NK-92 (cell line): ENCODE results near the gene C6orf47.

Experiments
- DNase-seq: peaks from one replicate; lab custom pipeline; 2025; ENCODE audit not compliant: unreplicated experiment; lab: John Stamatoyannopoulos, UW

The C6orf47 gene

DNA sequence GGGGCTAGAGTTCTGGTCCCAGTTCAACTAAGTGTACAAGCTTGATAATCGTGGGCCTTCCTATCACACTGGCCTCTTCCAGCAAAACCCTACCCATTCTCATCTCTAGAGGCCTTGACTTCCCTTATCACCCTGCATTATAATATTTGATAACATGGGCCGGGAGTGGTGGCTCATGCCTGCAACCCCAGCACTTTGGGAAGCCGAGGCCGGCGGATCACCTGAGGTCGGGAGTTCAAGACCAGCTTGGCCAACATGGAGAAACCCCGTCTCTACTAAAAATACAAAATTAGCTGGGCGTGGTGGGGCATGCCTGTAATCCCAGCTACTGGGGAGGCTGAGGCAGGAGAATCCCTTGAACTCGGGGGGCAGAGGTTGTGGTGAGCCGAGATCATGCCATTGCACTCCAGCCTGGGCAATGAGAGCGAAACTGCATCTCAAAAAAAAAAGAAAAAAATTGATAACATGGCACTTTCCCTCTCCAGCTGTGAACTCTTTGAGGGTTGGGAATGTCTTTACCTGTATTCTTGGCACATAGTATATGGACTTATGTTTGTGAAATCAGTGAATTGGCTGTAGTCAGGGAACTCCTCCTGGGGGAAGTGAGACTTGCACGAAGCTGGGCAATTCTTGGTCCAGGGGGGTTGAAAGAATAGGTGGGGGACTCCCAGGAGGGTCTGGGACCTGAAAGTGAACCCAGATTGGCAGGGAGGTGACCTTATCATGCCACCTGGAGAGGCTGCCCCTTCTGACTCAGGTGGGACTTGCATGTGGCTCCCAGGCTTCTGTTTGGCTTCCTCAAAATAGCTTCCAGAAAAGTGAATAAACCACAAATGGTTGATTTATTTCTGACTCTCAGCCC lies 915 bp upstream of the C6orf47 start:
- DNase-seq, result no peak

DNA sequence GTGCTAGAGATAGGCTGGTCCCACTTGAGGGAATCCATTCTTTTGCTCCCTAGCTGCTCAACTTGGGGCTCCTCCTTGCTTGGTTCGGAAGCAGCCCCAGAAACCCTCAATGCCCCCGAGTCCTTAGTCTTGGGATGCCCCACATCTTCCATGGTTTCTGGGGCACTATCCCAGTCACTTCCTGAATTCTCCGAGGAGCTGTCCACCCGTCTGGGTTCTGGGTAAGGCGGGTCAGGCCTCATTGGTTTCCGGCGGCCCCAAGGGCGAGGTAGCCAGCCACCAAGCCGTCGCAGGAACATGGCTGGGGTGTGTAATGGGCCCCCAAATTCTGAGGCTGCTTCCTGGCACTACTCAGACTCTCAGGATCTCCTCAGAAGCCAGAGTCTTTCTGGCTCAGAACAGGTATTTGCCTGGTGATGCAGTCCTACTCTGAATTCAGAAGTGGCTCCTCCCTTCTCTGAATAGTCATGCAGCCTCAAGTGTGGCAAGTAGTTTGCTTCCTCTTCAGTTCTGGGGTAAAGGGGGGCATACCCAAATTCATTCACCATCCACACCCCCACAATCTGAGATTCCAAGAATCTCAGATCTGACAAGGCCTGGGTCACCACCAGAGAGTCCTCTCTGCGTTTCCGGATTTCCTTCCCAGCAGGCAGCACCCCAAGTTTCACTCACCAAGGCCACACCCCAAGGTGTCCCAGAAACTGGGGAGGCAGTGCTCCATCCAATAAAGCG lies 763 bp downstream of the C6orf47 start:
- no peak for DNase-seq

DNA sequence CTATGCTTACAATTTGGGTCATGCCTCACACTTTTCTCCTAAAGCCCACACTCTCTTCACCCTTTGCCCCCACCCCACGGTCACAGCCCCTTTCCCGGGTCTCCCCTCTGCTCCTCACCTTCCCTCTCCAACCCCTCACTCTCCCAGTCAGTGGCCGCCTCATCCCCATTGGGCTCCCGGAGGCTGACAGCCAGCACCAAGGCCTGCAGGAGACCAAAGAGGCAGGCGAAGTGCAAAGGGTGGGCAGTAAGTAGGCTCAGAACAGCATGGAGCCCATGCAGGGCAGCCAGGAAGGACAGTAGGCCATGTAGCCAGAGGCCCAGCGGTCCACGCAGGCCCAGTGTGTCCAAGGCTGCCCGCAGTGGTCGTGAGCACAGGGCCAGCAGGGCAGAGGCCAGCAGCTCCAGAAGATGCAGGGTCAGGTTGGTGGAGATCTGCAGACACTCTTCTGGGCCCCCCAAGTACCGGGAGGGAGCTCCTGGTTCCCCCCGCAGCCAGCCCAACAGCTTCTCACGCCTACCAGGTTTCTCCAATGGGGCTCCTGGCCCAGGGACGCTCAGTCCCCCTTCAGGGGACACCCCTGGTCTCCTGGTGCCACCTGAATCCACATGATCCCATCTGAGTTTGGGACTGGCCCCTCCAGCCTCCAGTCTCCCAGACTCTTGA lies 1.5 kb downstream of the C6orf47 start:
- DNase-seq, result no peak

DNA sequence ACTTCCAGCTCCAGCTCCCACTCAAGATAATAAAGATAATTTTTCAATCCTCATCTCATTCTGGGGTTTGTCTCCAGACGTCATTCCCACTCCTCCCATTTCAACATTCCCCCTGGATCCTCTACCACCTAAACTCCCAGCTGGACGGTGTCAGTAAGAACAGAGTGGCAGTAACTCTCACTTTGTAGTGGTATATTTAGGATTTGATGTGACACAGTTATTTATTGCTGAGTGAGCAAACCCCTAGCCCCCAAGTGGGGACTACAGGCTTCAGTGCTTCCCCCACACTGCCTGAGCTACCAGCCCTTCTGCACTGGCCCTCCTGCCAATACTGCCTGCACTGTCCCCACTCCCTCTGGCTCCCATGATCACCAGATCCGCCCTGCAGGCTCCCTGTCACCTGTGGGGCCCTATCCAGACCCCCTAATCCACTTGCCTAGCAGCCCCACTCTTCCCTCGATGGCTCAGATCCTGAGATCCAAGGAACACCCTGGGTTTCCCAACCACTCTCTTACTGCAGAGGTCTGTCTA lies 2.4 kb downstream of the C6orf47 start:
- no peak for DNase-seq

DNA sequence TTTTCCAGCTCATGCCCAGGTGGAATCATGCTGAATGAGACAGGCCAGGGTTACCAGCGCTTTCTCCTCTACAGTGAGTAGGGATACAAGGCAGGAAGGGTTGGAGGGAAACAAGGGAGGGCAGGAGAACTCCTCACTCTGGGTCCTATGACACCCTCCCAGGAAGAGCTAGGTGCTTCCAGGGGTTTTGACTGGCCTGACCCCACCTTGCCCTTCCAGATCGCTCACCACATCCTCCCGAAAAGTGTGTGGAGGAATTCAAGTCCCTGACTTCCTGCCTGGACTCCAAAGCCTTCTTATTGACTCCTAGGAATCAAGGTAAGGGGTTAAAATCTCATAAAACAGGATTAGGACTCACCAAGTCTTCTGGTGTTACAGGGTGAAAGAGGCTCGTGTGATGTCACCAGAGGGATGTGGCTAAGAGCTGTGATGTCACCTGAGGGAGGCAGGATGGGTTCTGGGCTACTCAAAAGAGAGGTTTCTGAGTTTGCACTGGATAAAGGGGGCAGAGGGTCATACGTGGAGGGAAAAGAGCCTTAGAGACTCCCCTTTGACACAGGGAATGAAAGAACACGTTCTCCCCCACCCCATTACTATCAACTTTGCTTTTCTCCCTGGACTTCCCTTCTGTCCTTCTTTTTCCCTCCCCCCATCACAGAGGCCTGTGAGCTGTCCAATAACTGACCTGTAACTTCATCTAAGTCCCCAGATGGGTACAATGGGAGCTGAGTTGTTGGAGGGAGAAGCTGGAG lies 3.0 kb downstream of the C6orf47 start:
- DNase-seq, result no peak

DNA sequence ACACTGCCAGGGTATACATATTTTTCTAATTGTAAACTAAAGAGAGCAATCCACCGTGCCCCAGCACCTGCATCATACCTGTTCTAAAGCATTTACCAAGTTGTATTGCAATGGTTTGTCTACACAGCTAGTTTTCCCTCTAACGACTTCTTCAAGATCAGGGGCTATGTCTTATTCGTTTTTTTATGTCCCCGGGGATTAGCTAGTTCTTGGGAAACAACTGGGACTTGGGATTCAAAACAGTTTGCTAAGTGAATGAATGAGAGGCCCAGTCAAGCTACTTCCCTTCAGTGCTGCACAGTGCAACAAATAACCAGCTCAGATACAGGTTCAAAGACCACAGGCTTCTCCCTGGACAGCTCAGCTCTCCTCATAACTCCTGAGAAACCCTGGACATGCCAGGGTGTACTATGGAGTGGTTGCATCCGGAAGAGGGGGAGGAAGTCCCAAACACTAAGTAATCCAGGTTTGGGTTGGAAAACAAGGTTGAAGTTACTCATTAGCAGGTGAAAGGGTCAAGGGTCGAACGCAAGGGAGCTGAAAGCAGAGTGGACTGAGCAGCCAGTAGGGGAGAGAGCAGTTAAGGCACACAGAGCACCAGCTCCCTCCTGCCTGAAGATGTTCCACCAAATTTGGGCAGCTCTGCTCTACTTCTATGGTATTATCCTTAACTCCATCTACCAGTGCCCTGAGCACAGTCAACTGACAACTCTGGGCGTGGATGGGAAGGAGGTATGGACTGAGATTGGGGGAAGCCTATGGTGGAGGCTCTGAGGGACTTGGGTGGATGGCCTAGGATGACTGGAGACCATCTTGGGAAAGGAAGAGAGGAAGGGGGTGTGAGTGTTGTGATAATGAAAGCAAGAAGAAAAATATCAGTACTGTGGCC lies 5.0 kb downstream of the C6orf47 start, which contains the start of gene APOM:
TSS of gene APOM (plus strand) at position 546 of the 889 bp plus-strand sequence. CDS start at position 619, 73 bp downstream.
- no peak for DNase-seq

DNA sequence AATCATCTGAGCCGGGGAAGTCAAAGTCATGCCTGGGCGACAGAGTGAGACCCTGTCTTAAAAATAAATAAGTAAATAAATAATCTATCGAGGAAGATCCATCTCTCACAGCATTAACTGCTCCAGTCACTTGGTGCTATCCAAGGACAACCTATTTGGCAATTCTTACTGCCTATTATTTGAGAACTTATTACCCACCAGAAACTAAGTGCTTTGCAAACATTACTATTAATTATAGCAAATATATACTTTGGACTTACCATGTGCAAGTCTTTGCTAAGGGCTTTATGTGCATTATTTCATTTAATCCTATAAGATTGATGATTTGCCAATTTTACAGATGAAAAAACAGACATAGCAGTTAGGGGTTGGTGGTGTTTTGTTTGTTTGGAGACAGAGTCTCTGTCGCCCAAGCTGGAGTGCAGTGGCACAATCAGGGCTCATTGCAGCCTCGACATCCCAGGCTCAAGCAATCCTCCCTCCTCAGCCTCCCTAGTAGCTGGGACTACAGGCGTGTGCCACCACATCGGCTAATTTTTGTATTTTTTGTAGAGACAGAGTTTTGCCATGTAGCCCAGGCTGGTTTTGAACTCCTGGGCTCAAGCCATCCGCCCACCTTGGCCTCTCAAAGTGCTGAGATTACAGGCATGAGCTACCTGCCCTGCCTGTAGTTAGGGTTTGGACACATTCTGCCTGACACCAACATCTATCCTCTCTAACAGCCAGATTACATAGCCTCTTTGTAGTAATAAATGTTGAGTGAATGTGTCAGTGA lies 5.8 kb downstream of the C6orf47 start:
- DNase-seq, result no peak

DNA sequence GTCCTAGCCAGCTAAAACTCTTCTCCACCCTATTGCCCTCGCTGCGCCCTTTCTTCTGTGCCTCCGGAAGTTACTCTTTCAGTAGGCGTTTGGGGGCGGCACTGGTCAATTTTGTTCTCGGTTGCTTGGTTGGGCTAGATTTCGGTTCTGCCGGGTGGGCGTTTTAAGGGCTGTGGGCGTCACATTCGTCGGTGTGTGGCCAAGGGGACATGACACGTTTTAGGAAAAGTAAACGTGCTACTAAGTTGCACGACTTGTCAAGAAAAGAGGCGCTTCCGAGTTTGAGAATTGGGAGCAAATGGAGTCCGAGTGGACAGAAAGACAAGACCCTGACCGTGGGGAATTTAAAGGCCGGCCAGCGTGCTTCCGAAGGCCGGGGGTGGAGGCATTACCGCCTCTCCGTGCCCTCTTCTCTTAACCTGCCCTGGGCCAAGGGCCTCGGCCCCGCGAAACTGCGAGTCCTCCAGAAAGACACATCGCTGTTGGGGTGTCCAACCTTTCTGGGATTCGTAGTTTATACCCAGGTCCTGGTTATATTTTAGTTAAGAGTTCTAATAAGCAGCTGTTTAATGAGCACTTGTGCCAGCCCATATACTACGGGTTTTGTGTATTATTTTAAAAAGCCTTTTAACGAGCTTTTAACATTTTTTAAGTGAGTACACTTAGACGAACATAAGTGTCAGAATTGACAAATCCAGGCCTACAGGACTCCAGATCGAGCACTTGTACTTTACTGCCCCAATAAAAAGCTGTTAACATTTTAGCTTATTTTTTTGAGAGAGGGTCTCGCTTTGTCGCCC lies 7.5 kb downstream of the C6orf47 start:
- DNase-seq, result no peak

DNA sequence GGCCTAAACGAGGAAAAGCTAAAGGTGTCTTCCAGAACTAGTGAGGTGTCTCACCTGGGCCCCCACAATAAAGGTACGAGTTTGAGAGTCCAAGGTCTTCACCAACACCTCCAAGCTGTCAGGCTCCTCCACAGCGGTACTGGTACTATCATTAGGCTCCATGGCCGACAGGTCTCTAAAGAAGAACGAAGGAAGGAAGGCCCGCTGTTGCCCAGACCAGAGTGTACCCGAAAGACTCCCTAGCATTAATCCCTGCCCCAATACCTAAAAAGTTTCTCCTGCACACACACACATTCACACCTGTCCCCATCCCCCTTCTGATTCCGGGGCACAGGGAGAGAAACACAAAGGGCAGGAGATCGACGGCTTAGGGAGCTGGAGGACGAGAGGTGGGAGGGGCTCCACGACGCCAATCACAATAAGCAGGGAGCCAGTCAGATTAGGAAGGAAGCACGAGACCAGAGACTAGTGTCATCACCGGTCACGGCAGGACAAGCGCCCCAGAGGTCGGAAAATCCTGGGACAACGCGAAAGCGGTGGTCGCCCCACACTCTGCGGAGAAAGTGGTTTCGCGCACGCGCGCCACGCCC lies 8.9 kb downstream of the C6orf47 start:
- no peak for DNase-seq

DNA sequence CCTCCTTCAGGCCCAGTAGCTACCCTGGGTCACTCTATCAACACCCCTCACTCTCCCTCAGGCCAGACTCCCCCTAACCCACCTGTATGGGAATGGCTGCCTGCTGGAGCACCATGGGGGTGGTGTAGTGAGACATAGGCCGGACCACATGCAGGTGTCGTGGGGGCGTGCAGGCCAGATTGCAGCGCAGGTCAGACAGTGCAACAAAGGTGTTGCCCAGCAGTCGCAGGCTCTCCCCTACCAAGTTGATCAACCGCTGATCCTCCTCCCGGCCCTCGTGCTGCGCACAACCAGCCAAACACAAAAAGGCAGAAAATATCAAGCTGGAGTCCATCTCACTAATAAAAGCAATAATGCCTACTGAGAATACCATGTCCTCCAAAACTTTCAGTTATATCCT lies 15.3 kb downstream of the C6orf47 start:
- no peak for DNase-seq

DNA sequence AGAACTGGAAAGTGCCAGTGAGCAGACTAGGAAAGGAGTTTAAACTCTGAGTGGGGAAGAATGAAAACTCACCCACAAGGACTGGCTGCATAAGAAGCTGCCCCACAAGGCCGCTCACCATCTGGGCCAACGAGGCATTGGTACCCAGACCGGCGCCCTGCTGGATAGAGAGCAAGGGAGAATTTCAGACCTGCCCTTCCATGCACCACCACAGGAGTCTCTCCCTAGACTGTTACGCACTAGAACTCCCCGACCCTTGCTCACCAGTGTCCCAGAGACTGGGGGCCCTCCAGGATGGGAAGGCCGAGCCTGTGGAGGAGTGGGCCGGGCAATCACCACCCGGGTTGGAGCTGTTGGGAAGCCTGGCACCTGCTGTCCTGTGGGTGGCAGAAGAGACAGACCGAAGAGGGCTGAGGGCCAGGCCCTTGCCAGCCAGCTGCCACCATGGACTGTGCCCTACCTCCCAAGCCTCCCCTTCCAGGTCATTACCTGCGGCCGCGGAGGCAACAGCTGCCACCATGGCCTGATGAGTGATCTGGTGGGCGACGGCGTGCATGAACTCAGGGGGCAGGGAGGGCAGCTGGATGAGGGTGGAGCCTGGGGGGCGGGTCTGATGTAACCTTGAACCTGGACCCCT lies 16.6 kb downstream of the C6orf47 start:
- no peak for DNase-seq

DNA sequence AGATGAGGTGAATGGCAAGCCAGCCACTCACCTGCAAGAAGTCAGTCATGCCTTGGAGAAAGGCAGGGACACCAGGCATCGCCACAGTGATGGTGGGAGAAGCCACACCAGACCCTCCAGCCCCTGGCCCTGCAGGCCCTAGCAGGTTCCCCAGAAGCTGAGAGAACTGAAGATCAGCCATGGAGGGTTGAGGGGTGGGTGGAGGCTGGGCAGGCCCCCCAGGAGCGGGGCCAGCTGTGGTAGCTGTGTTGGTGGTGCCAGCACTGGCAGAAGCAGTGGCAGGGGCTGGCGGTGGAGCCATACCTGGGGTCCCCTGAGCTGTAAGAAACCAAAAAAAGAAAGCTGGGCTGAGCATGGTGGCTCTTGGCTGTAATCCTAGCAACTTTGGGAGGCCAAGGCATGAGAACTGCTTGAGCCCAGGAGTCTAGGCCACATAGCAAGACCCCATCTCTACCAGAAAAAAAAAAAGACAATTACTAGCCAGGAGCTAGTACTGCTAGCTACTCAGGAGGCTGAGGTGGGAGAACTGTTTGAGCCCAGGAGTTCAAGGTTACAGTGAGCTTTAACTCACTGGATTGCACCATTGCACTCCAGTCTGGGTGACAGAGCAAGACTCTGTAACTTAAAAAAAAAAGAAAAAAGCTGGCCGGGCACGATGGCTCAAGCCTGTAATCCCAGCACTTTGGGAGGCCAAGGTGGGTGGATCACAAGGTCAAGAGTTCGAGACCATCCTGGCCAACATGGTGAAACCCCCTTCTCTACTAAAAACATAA lies 17.6 kb downstream of the C6orf47 start:
- DNase-seq, result no peak

DNA sequence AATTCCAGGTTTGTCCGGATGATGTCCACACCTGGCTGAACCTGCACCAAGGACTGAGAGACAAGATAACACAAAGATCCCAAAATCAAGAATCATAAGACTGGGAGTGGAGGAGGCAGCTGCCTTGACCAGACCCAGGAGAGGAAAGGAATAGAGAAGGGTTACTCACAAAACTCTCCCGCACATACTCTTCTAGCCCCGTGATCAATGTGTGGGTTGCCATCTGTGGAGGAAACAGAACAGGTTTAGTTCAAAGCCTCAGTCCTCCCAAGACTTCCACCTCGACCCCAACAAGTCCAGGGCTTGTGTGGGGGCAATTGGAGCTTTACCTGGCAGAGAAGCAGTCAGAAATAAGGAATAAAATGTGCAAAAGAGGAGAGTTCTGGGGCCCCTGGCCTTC lies 19.2 kb downstream of the C6orf47 start:
- DNase-seq, result no peak

DNA sequence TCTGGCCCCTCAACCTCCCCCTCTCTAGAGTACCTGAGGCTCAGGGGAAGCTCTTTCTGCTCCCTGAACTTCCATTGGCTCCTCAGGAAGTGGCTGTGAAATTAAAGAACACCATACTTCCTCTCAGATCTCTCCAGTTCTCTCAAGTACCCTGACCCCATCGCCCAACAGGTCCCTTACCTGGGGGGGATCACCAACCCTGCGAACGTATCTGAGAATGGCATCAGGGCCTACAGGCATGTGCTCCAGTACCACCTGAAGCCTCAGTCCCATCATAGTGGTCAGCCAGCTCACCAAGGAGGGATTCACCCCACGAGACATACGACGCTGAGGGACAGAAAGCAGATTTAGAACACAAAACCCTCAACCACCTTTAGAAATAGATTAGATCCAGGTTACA lies 20.0 kb downstream of the C6orf47 start:
- DNase-seq, result no peak

DNA sequence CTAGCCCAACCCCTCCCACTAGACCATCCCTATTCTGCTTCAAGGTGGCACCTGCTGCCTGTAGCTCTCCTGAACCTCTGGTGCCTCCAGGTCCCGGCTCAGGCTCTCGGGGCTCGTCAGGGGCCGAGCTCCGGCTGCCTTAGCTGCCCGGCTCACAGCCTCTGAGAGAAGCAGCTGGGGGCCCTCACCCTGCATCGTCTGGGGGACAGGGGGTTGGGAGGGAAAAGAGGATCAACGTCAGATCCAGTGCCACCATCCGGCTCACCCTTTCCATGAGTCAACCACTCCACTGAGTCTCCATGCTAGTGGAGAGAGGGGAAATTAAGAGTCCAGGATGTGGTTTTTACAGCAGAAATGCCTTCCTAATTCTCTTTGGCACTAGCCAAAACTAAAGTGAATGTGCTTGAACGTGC lies 21.1 kb downstream of the C6orf47 start:
- no peak for DNase-seq

DNA sequence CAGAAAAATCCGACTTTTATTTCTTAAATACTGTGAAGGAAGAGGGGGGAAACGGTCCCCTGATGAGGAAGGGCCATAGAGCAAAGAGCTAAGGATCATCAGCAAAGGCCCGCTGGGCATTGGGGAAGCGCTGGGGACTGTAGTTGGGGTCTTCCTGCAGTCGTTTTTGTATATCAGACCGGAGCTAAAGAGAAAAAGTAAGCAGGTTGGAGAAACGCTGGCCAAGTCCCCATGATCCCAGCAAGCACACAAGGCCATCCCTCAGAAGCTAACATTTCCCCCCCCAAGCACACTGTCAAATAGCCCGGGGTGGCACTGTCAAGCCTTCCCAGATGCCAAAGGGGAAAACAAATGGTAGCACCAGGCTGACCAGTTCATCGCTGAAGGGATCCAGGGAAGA lies 21.5 kb downstream of the C6orf47 start:
- no peak for DNase-seq
